H9 (cell line): Measurements from ENCODE around the gene CCDC85B. TPM values are rescaled to one million over a fixed set of nuclear protein-coding genes. Genes with fewer than 3 reads are reported as not detected.

Experiments used
- DNase-seq: peaks from one replicate; pipeline ENCODE4 v3.0.0-alpha.2; 2017
- H2AFZ ChIP-seq: one replicate; pipeline ENCODE4 v1.6.1; 2013; ENCODE audit warnings: mild to moderate bottlenecking, low read length, control low read depth, moderate library complexity
- H2AK5ac ChIP-seq: 2 replicates; pipeline ENCODE4 v1.6.1; 2013; ENCODE audit warnings: low read length, control low read depth, mixed read lengths; ENCODE audit not compliant: insufficient read length
- H2BK120ac ChIP-seq: one replicate; pipeline ENCODE4 v1.6.1; 2013; ENCODE audit warnings: low read depth, mild to moderate bottlenecking, low read length, control low read depth, inconsistent platforms; ENCODE audit not compliant: poor library complexity, severe bottlenecking
- H2BK12ac ChIP-seq: 2 replicates; pipeline ENCODE4 v1.6.1; 2013; ENCODE audit warnings: low read length, control low read depth, mixed read lengths, low read depth; ENCODE audit not compliant: insufficient read length
- H2BK15ac ChIP-seq: 2 replicates; pipeline ENCODE4 v1.6.1; 2013; ENCODE audit warnings: low read depth, low read length, control low read depth
- H2BK20ac ChIP-seq: one replicate; pipeline ENCODE4 v1.6.1; 2013; ENCODE audit warnings: low read depth, mild to moderate bottlenecking, low read length, control low read depth, inconsistent platforms; ENCODE audit not compliant: poor library complexity, severe bottlenecking
- H2BK5ac ChIP-seq: 2 replicates; pipeline ENCODE4 v1.6.1; 2013; ENCODE audit warnings: low read length, control low read depth, mixed read lengths; ENCODE audit not compliant: insufficient read length
- H3K14ac ChIP-seq: 2 replicates; pipeline ENCODE4 v1.6.1; 2013; ENCODE audit warnings: low read length, control low read depth; ENCODE audit not compliant: insufficient read depth
- H3K18ac ChIP-seq: 2 replicates; pipeline ENCODE4 v1.6.1; 2013; ENCODE audit warnings: low read depth, mild to moderate bottlenecking, mixed read lengths, low read length, control low read depth; ENCODE audit not compliant: insufficient read length
- H3K23ac ChIP-seq: 2 replicates; pipeline ENCODE4 v1.6.1; 2013; ENCODE audit warnings: low read length, control low read depth, mixed read lengths, low read depth; ENCODE audit not compliant: insufficient read length
- H3K23me2 ChIP-seq: 2 replicates; pipeline ENCODE4 v1.6.1; 2013; ENCODE audit warnings: low read depth, mild to moderate bottlenecking, mixed read lengths, low read length, control low read depth; ENCODE audit not compliant: insufficient read length, poor library complexity, severe bottlenecking
- H3K27ac ChIP-seq: 2 replicates; pipeline ENCODE4 v1.5.1; 2013; ENCODE audit warnings: low read length, control low read depth, mixed read lengths, low read depth; ENCODE audit not compliant: insufficient read length
- H3K27me3 ChIP-seq: 2 replicates; pipeline ENCODE4 v1.6.1; 2013; ENCODE audit warnings: low read length, control low read depth, inconsistent platforms; ENCODE audit not compliant: insufficient read depth
- H3K4ac ChIP-seq: 2 replicates; pipeline ENCODE4 v1.6.1; 2013; ENCODE audit warnings: low read depth, mild to moderate bottlenecking, control low read depth, inconsistent platforms, low read length, moderate library complexity
- H3K4me1 ChIP-seq: 2 replicates; pipeline ENCODE4 v1.6.1; 2013; ENCODE audit warnings: low read length, control low read depth, inconsistent platforms; ENCODE audit not compliant: insufficient read depth
- H3K4me2 ChIP-seq: 2 replicates; pipeline ENCODE4 v1.6.1; 2013; ENCODE audit warnings: low read length, control low read depth, mixed read lengths; ENCODE audit not compliant: insufficient read length, insufficient read depth
- H3K56ac ChIP-seq: 2 replicates; pipeline ENCODE4 v1.6.1; 2013; ENCODE audit warnings: low read depth, mild to moderate bottlenecking, mixed read lengths, low read length, control low read depth; ENCODE audit not compliant: insufficient read length
- H3K79me1 ChIP-seq: 2 replicates; pipeline ENCODE4 v1.6.1; 2013; ENCODE audit warnings: low read depth, mild to moderate bottlenecking, moderate library complexity, low read length, control low read depth, inconsistent platforms; ENCODE audit not compliant: insufficient read depth, poor library complexity, severe bottlenecking
- H3K79me2 ChIP-seq: 2 replicates; pipeline ENCODE4 v1.6.1; 2013; ENCODE audit warnings: low read length, control low read depth, inconsistent platforms; ENCODE audit not compliant: insufficient read depth
- H3K9ac ChIP-seq: 2 replicates; pipeline ENCODE4 v1.6.1; 2013; ENCODE audit warnings: low read length, control low read depth, mixed read lengths; ENCODE audit not compliant: insufficient read length; ENCODE audit errors: extremely low read depth
- H3K9me3 ChIP-seq: one replicate; pipeline ENCODE4 v1.6.1; 2013; ENCODE audit warnings: low read depth, low read length, inconsistent platforms; ENCODE audit not compliant: control insufficient read depth
- H3T11ph ChIP-seq: one replicate; pipeline ENCODE4 v1.6.1; 2013; ENCODE audit warnings: mild to moderate bottlenecking, low read length, control low read depth, inconsistent platforms
- H4K20me1 ChIP-seq: one replicate; pipeline ENCODE4 v1.6.1; 2013; ENCODE audit not compliant: control insufficient read depth, insufficient read length, insufficient read depth
- H4K5ac ChIP-seq: 2 replicates; pipeline ENCODE4 v1.6.1; 2013; ENCODE audit warnings: low read depth, mild to moderate bottlenecking, mixed read lengths, low read length, control low read depth; ENCODE audit not compliant: insufficient read length
- H4K8ac ChIP-seq: replicated peaks from 2 replicates; pipeline ENCODE4 v1.6.1; 2013; ENCODE audit warnings: low read length, control low read depth, mixed read lengths, low read depth; ENCODE audit not compliant: insufficient read length
- H4K91ac ChIP-seq: 2 replicates; pipeline ENCODE4 v1.6.1; 2013; ENCODE audit warnings: low read depth, mild to moderate bottlenecking, moderate library complexity, mixed read lengths, low read length, control low read depth; ENCODE audit not compliant: insufficient read length
- H3K27ac Mint-ChIP-seq, 3 experiments: 2 replicates in 2 of 3; 3 replicates in 1 of 3; pipeline ENCODE4 v1.8.0; 2020 to 2021; ENCODE audit warnings: mixed read lengths in 3 of 3, mild to moderate bottlenecking in 1 of 3, moderate library complexity in 1 of 3
- H3K27me3 Mint-ChIP-seq: 2 replicates; pipeline ENCODE4 v1.8.0; 2021; ENCODE audit warnings: low read depth, mild to moderate bottlenecking, moderate library complexity, mixed read lengths
- H3K36me3 Mint-ChIP-seq, 3 experiments: 2 replicates in 2 of 3; 3 replicates in 1 of 3; pipeline ENCODE4 v1.8.0; 2020 to 2021; ENCODE audit warnings: low read depth in 3 of 3, mixed read lengths in 3 of 3; ENCODE audit not compliant: insufficient read depth in 1 of 3
- H3K4me1 Mint-ChIP-seq, 2 experiments: 2 replicates each; pipeline ENCODE4 v1.8.0; 2020; ENCODE audit warnings: mixed read lengths in 2 of 2
- H3K4me3 Mint-ChIP-seq, 2 experiments: 2 replicates in 1 of 2; 3 replicates in 1 of 2; pipeline ENCODE4 v1.8.0; 2020 to 2021; ENCODE audit warnings: mild to moderate bottlenecking in 2 of 2, mixed read lengths in 2 of 2, moderate library complexity in 1 of 2
- H3K9me3 Mint-ChIP-seq, 2 experiments: 2 replicates in 1 of 2; 3 replicates in 1 of 2; pipeline ENCODE4 v1.8.0; 2020; ENCODE audit warnings: mild to moderate bottlenecking in 2 of 2, mixed read lengths in 2 of 2, moderate library complexity in 1 of 2
- WGBS: extraction: QIAGEN DNeasy Blood & Tissue Kit; methylation state at CpG from one replicate; pipeline ENCODE4 v1.1.7; 2013; ENCODE audit warnings: missing lambda C conversion rate, low lambda C conversion rate, mixed read lengths; ENCODE audit not compliant: insufficient read length; ENCODE audit errors: extremely low coverage; 5-methylcytosine and 5-hydroxymethylcytosine counted together
- total RNA-seq: library from RNA; stranded (reverse); gene quantifications from 2 replicates; pipeline ENCODE4 v1.2.1, GENCODE V29; 2021
- TF ChIP-seq, protein P1 (sequence below): fragments of 200-600 bp; sonication (generic); conservative IDR thresholded peaks from 3 replicates; pipeline ENCODE4 v1.8.0; 2021; ENCODE audit warnings: antibody characterized with exemption, mild to moderate bottlenecking

The CCDC85B gene
- total RNA-seq, 1 experiment from 2014 or later: 23.3 TPM

DNA sequence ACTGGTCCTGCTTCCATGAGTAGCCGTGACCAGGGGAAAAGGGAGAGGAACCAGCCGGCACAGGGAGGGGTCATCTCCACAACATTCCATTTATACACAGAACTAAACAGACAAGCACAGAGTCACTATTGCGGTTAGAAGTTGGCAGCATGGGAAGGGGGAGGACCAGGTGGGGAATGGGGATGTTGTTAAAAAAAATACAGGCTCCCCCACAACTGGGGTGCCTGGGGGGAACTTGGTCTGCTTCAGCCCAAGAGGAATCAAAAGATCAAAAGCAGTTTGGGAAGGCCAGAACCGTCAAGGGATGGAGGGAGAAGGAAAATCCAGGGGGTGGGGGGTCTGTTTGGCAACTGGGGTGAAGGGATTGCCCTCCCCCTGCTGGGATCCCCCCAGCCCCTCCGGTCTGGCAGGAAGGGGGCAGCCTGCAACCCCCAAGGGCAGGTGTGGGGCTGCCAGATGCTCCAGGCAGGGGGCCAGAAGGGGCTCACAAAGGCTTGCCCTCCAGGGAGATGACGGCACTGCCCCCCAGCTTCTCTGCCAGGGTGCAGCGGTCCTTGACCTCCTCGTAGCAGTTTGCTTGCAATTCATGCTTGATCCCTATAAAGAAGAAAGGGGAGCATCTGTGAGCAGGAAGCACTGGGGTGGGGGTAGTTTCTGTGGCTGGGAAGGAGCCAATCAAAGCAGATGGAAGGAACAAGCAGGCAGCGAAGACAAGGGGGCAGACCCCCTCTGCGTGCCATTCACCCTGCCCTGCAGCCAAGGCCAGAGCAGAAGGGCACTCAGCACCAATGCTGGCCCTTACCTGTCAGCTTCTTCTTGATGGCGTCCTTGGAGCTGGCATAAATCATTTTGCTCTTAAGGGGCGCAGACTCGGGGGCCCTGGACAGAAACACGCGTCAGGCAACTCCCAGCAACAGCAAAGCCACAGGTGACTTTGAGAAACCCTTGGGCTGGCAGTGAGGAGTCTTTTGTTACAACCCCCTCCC is 35.3 kb upstream of the CCDC85B start:
- Histone ChIP-seq H3K56ac (no peak overlapping the region), H3K27me3 (no peaks in the 10 kb centered on the region), H4K8ac (no peak overlapping the region), H3K9ac (no peak overlapping the region), H3T11ph (no peak overlapping the region), H3K79me2 (peaks cover 14% of the 10 kb centered on the region; the same call in 1 of the 2 replicates), H3K27ac (no peak overlapping the region), H2BK5ac (no peak overlapping the region), H2BK120ac (no peak overlapping the region), H3K18ac (no peak overlapping the region), H2BK20ac (no peak overlapping the region), H3K4ac (no peak overlapping the region), H4K5ac (no peak overlapping the region), H4K91ac (no peak overlapping the region), H3K79me1 (peaks cover 3% of the 10 kb centered on the region), H3K14ac (no peak overlapping the region), H3K4me1 (no peaks in the 10 kb centered on the region), H3K23ac (no peak overlapping the region), H3K4me2 (no peak overlapping the region), H4K20me1 (peaks cover 2% of the 10 kb centered on the region), H2BK15ac (no peak overlapping the region), H3K9me3 (no peaks in the 10 kb centered on the region), H3K23me2 (peaks cover 20% of the 10 kb centered on the region), H2AK5ac (no peak overlapping the region), H2AFZ (no peak overlapping the region), H2BK12ac (no peak overlapping the region)
- TF ChIP-seq, protein P1, sequence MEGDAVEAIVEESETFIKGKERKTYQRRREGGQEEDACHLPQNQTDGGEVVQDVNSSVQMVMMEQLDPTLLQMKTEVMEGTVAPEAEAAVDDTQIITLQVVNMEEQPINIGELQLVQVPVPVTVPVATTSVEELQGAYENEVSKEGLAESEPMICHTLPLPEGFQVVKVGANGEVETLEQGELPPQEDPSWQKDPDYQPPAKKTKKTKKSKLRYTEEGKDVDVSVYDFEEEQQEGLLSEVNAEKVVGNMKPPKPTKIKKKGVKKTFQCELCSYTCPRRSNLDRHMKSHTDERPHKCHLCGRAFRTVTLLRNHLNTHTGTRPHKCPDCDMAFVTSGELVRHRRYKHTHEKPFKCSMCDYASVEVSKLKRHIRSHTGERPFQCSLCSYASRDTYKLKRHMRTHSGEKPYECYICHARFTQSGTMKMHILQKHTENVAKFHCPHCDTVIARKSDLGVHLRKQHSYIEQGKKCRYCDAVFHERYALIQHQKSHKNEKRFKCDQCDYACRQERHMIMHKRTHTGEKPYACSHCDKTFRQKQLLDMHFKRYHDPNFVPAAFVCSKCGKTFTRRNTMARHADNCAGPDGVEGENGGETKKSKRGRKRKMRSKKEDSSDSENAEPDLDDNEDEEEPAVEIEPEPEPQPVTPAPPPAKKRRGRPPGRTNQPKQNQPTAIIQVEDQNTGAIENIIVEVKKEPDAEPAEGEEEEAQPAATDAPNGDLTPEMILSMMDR: no peak
- Mint-ChIP-seq H3K4me1 (peaks cover 25% of the 10 kb centered on the region in 2 experiments), H3K27ac (peak overlapping the region in 2 of 3 experiments; percentile 13 to 87; a peak in 3 of 7 replicates), H3K9me3 (peaks cover 3 to 9% of the 10 kb centered on the region in 2 experiments; a peak in 2 of 5 replicates), H3K27me3 (peaks cover 3% of the 10 kb centered on the region), H3K4me3 (peak overlapping the region; percentile 86 to 89), H3K36me3 (peaks cover 47 to 58% (median 50%) of the 10 kb centered on the region in 3 experiments)
- peak; percentile 21 for DNase-seq
- WGBS: no CpG with 5 or more reads among the region's 15 CpGs
